ENCODE results near the gene DIAPH2. TPM values are rescaled to one million over a fixed set of nuclear protein-coding genes. Genes with fewer than 3 reads are reported as not detected.

Gene DIAPH2
- polyA plus RNA-seq, 1 experiment, result 10.6 TPM

GRCh38 chrX:97009391-97009790, 324.7 kb downstream of the DIAPH2 start:
- CTCF ChIA-PET, result no interaction called here
- no peaks in the 10 kb centered on the region for H3K9me3 ChIP-seq (ENCODE audit: control insufficient read depth, insufficient read depth, low read length)
- no peaks in the 10 kb centered on the region for H3K27me3 ChIP-seq (ENCODE audit: control insufficient read depth, insufficient read depth, low read length)
- POLR2A ChIA-PET, result no interaction called here
- H3K4me3 ChIP-seq (ENCODE audit: low read depth, low read length), result no peak overlapping the region
- no peak for TF ChIP-seq CTCF (IDR thresholded peaks at IDR 0.05; ENCODE audit: low read depth, low read length)
- H3K27ac ChIP-seq (ENCODE audit: low read depth, low read length), result no peak overlapping the region
- DNase-seq (ENCODE audit: low read depth, low spot score), result no peak

GRCh38 chrX:97011540-97011939, 326.9 kb downstream of the DIAPH2 start:
- TF ChIP-seq CTCF (IDR thresholded peaks at IDR 0.05; ENCODE audit: low read depth, low read length), result no peak
- no peak for DNase-seq (ENCODE audit: low read depth, low spot score)
- Histone ChIP-seq H3K27ac (ENCODE audit: low read depth, low read length) (no peak overlapping the region), H3K4me3 (ENCODE audit: low read depth, low read length) (no peak overlapping the region), H3K9me3 (ENCODE audit: control insufficient read depth, insufficient read depth, low read length) (no peaks in the 10 kb centered on the region), H3K27me3 (ENCODE audit: control insufficient read depth, insufficient read depth, low read length) (no peaks in the 10 kb centered on the region)
- CTCF ChIA-PET, result no interaction called here
- POLR2A ChIA-PET, result no interaction called here

- Histone ChIP-seq H3K27me3 (ENCODE audit: control insufficient read depth, insufficient read depth, low read length) (no peaks in the 10 kb centered on the region), H3K27ac (ENCODE audit: low read depth, low read length) (no peak overlapping the region), H3K9me3 (ENCODE audit: control insufficient read depth, insufficient read depth, low read length) (no peaks in the 10 kb centered on the region), H3K4me3 (ENCODE audit: low read depth, low read length) (no peak overlapping the region)
- CTCF ChIA-PET, result interaction anchor here (0.7 to 1.1 kb wide), 2 partner anchors 80 to 670 kb away, joined by 3 to 4 read pairs; no protein-coding TSS in a partner anchor
- POLR2A ChIA-PET, result no interaction called here
- TF ChIP-seq CTCF (IDR thresholded peaks at IDR 0.05; ENCODE audit: low read depth, low read length), result no peak
- no peak for DNase-seq (ENCODE audit: low read depth, low spot score)
Measured at GRCh38 chrX:97016106-97016505, 331.5 kb downstream of the DIAPH2 start.

GRCh38 chrX:97021680-97022079, 337.0 kb downstream of the DIAPH2 start:
- POLR2A ChIA-PET, result no interaction called here
- no peaks in the 10 kb centered on the region for H3K9me3 ChIP-seq (ENCODE audit: control insufficient read depth, insufficient read depth, low read length)
- CTCF ChIA-PET, result no interaction called here
- no peak for TF ChIP-seq CTCF (IDR thresholded peaks at IDR 0.05; ENCODE audit: low read depth, low read length)
- no peaks in the 10 kb centered on the region for H3K27me3 ChIP-seq (ENCODE audit: control insufficient read depth, insufficient read depth, low read length)
- DNase-seq (ENCODE audit: low read depth, low spot score), result no peak
- H3K27ac ChIP-seq (ENCODE audit: low read depth, low read length), result no peak overlapping the region
- no peak overlapping the region for H3K4me3 ChIP-seq (ENCODE audit: low read depth, low read length)

- CTCF ChIA-PET, result no interaction called here
- no peak for DNase-seq (ENCODE audit: low read depth, low spot score)
- no peak for TF ChIP-seq CTCF (IDR thresholded peaks at IDR 0.05; ENCODE audit: low read depth, low read length)
- H3K27me3 ChIP-seq (ENCODE audit: control insufficient read depth, insufficient read depth, low read length), result no peaks in the 10 kb centered on the region
- no peaks in the 10 kb centered on the region for H3K9me3 ChIP-seq (ENCODE audit: control insufficient read depth, insufficient read depth, low read length)
- POLR2A ChIA-PET, result no interaction called here
- H3K27ac ChIP-seq (ENCODE audit: low read depth, low read length), result no peak overlapping the region
- H3K4me3 ChIP-seq (ENCODE audit: low read depth, low read length), result no peak overlapping the region
Measured at GRCh38 chrX:97026406-97026805, 341.8 kb downstream of the DIAPH2 start.
